B cell (primary cell): ENCODE results near the gene APEX1. TPM values are rescaled to one million over a fixed set of nuclear protein-coding genes. Genes with fewer than 3 reads are reported as not detected.
"Not testable (repeated sequence)": the region's sequence is repeated elsewhere in the genome, so short reads cannot be mapped to it uniquely, and the experiment has no call there.

Experiments used
- ATAC-seq: fragments of 200-7000 bp; cut with Tn5 transposase; one replicate; pipeline ENCODE4 v1.10.0; 2021; ENCODE audit warnings: low read depth, mild to moderate bottlenecking, moderate number of reproducible peaks, moderate library complexity
- CTCF ChIA-PET: fragments of 350-600 bp; sonication (Branson Sonifier 250); formaldehyde crosslinking; loops from one replicate; lab custom pipeline; 2021; ENCODE audit warnings: antibody characterized with exemption, inconsistent platforms; lab: Charles Lee
- POLR2A ChIA-PET: fragments of 350-600 bp; sonication (Branson Sonifier 250); formaldehyde crosslinking; loops from one replicate; lab custom pipeline; 2021; ENCODE audit warnings: antibody characterized with exemption; lab: Charles Lee
- DNase-seq: peaks from one replicate; pipeline ENCODE4 v3.0.0; 2013
- H2AFZ ChIP-seq: 2 replicates; pipeline ENCODE4 v1.6.1; 2012; ENCODE audit warnings: mild to moderate bottlenecking, low read depth, low read length; ENCODE audit not compliant: insufficient read depth, poor library complexity, severe bottlenecking
- H3K27ac ChIP-seq, 2 donors: 1 replicate in 1 of 2; 2 replicates in 1 of 2; pipeline ENCODE4 v1.5.1; 2012 to 2013; ENCODE audit warnings: low read length in 2 of 2, mild to moderate bottlenecking in 2 of 2, moderate library complexity in 1 of 2
- H3K27me3 ChIP-seq, 4 experiments: fragments of 200-600 bp in 1 of 4; sonication (generic) in 1 of 4; replicated peaks in 1 of 4; 1 replicate in 2 of 4; 2 replicates in 2 of 4; pipeline versions ENCODE4 v1.6.1 to v1.7.0; 2013 to 2016; ENCODE audit warnings: low read length in 3 of 4, mild to moderate bottlenecking in 2 of 4, mixed read lengths in 1 of 4, moderate library complexity in 1 of 4; ENCODE audit not compliant: insufficient read depth in 4 of 4, control insufficient read depth in 3 of 4; ENCODE audit errors: control extremely low read depth in 1 of 4
- H3K36me3 ChIP-seq, 2 experiments: replicated peaks in 1 of 2; 1 replicate in 1 of 2; 2 replicates in 1 of 2; pipeline versions ENCODE4 v1.6.1 to v1.7.1; 2013; ENCODE audit warnings: low read length in 1 of 2; ENCODE audit not compliant: insufficient read depth in 2 of 2, control insufficient read depth in 1 of 2; ENCODE audit errors: control extremely low read depth in 1 of 2, extremely low read depth in 1 of 2
- H3K4me1 ChIP-seq, 2 donors: fragments of 200-600 bp in 1 of 2; sonication (generic) in 1 of 2; 1 replicate in 1 of 2; 2 replicates in 1 of 2; pipeline versions ENCODE4 v1.5.1 to v1.6.1; 2013 to 2017; ENCODE audit warnings: low read length in 2 of 2; ENCODE audit not compliant: control insufficient read depth in 2 of 2, insufficient read depth in 2 of 2
- H3K4me2 ChIP-seq: replicated peaks from 2 replicates; pipeline ENCODE3; 2012; ENCODE audit warnings: mild to moderate bottlenecking, low read depth, low read length; ENCODE audit not compliant: poor library complexity, severe bottlenecking
- H3K4me3 ChIP-seq, 5 experiments: fragments of 200-600 bp in 1 of 5; sonication (generic) in 1 of 5; 1 replicate in 3 of 5; 2 replicates in 2 of 5; pipeline versions ENCODE4 v1.5.1 to v1.7.0; 2011 to 2016; ENCODE audit warnings: low read length in 4 of 5, mild to moderate bottlenecking in 4 of 5, low read depth in 2 of 5, control low read depth in 1 of 5, moderate library complexity in 1 of 5; ENCODE audit not compliant: insufficient read depth in 1 of 5; ENCODE audit errors: control extremely low read depth in 1 of 5, extremely low read depth in 1 of 5
- H3K79me2 ChIP-seq: fragments of 200-600 bp; sonication (generic); one replicate; pipeline ENCODE4 v1.6.0; 2016; ENCODE audit warnings: low read length; ENCODE audit not compliant: control insufficient read depth, insufficient read depth
- H3K9ac ChIP-seq: fragments of 200-600 bp; sonication (generic); 2 replicates; pipeline ENCODE4 v1.6.1; 2017; ENCODE audit warnings: mild to moderate bottlenecking, low read length, moderate library complexity
- H3K9me3 ChIP-seq, 3 donors: one replicate each; pipeline versions ENCODE4 v1.6.1 to v1.7.1; 2013; ENCODE audit warnings: low read length in 2 of 3; ENCODE audit not compliant: control insufficient read depth in 2 of 3, insufficient read depth in 1 of 3; ENCODE audit errors: control extremely low read depth in 1 of 3
- H4K20me1 ChIP-seq: 2 replicates; pipeline ENCODE4 v1.6.0; 2012; ENCODE audit warnings: mild to moderate bottlenecking, low read length; ENCODE audit not compliant: insufficient read depth, control insufficient read depth, poor library complexity, severe bottlenecking
- H3K27ac Mint-ChIP-seq: one replicate; pipeline ENCODE4 v1.8.0; 2021; ENCODE audit warnings: mixed read lengths
- H3K27me3 Mint-ChIP-seq: one replicate; pipeline ENCODE4 v1.8.0; 2021; ENCODE audit warnings: mixed read lengths
- H3K4me1 Mint-ChIP-seq: one replicate; pipeline ENCODE4 v1.8.0; 2021; ENCODE audit warnings: mixed read lengths
- H3K4me3 Mint-ChIP-seq: one replicate; pipeline ENCODE4 v1.8.0; 2021; ENCODE audit warnings: mixed read lengths
- H3K9me3 Mint-ChIP-seq: one replicate; pipeline ENCODE4 v1.8.0; 2022; ENCODE audit warnings: mixed read lengths; ENCODE audit not compliant: insufficient read depth
- CTCF ChIP-seq: fragments of 200-600 bp; IDR thresholded peaks from one replicate; pipeline ENCODE4 v1.8.0; 2022; ENCODE audit warnings: antibody characterized with exemption, mild to moderate bottlenecking
- EZH2 ChIP-seq: IDR thresholded peaks from 2 replicates; pipeline ENCODE4 v1.6.1; 2012; ENCODE audit warnings: borderline replicate concordance, low read depth, mild to moderate bottlenecking, moderate library complexity, low read length; ENCODE audit not compliant: insufficient read depth, poor library complexity, severe bottlenecking
- WGBS: methylation state at CpG from one replicate; pipeline ENCODE4 v1.1.5; 2013; ENCODE audit warnings: missing lambda C conversion rate; ENCODE audit not compliant: insufficient coverage; 5-methylcytosine and 5-hydroxymethylcytosine counted together
- intact Hi-C: fragments of 100-400 bp; cut with micrococcal nuclease; formaldehyde crosslinking; loops from one replicate; pipeline ENCODE4 v1.10.0; 2022
- polyA plus RNA-seq: library from polyadenylated mRNA; depleted of rRNA; stranded (reverse); fragments of >200 nt; gene quantifications from 2 replicates; pipeline ENCODE4 v1.2.3, GENCODE V29; 2012
- total RNA-seq, 2 donors: library from RNA; stranded (reverse); fragments of 120-200 nt in 1 of 2; gene quantifications; 1 replicate in 1 of 2; 2 replicates in 1 of 2; pipeline versions ENCODE4 v1.2.3 to v1.2.4, GENCODE V29; 2013 to 2022

APEX1 gene
- total and polyA plus RNA-seq, 2 donors (not counting 1 experiment from before 2014, with no cell fraction given): 103 to 169 TPM

- H3K27me3 Mint-ChIP-seq: no peaks in the 10 kb centered on the region
- WGBS: 100% methylated on average over 4 of the region's 5 CpGs
- ATAC-seq (no peak), DNase-seq (no peak)
- no peaks in the 10 kb centered on the region for H3K9me3 Mint-ChIP-seq
- Histone ChIP-seq H3K27ac (no peak overlapping the region), H3K9ac (no peak overlapping the region), H3K36me3 (peaks cover 18 to 74% of the 10 kb centered on the region in 2 experiments), H2AFZ (no peak overlapping the region), H3K4me3 (no peak overlapping the region), H4K20me1 (no peaks in the 10 kb centered on the region), H3K9me3 (peaks cover 0 to 5% (median 0%) of the 10 kb centered on the region in 3 donors), H3K27me3 (no peaks in the 10 kb centered on the region), H3K79me2 (no peaks in the 10 kb centered on the region), H3K4me2 (no peak overlapping the region), H3K4me1 (peaks cover under 1 to 2% of the 10 kb centered on the region in 2 donors)
- peaks cover 3% of the 10 kb centered on the region for H3K4me1 Mint-ChIP-seq
- TF ChIP-seq EZH2 (no peak), CTCF (no peak)
- ChIA-PET CTCF (no interaction called here), POLR2A (no interaction called here)
- H3K4me3 Mint-ChIP-seq: no peak overlapping the region
- intact Hi-C loops: no loop called here
- no peak overlapping the region for H3K27ac Mint-ChIP-seq
These were observed 8.1 kb upstream of the APEX1 start for GRCh38 chr14:20446889-20447288.

- H3K27ac ChIP-seq, H3K27me3 Mint-ChIP-seq, H3K4me3 ChIP-seq, H2AFZ ChIP-seq, H3K9ac ChIP-seq, intact Hi-C loops, ATAC-seq, H3K27ac Mint-ChIP-seq, DNase-seq, H3K9me3 ChIP-seq, H4K20me1 ChIP-seq, H3K9me3 Mint-ChIP-seq, H3K27me3 ChIP-seq: not testable (repeated sequence)
- Mint-ChIP-seq H3K4me3 (peak overlapping the region; percentile 26), H3K4me1 (peaks cover 11% of the 10 kb centered on the region)
- Histone ChIP-seq H3K79me2 (peaks cover 43% of the 10 kb centered on the region), H3K4me1 (peaks cover 10 to 35% of the 10 kb centered on the region in 2 donors), H3K4me2 (peak overlapping the region; percentile 17), H3K36me3 (peaks cover 20 to 63% of the 10 kb centered on the region in 2 experiments)
- POLR2A ChIA-PET: interaction anchor here (0.7 kb wide), 2 partner anchors 37 to 364 kb away, joined by 3 to 9 read pairs; no protein-coding TSS in a partner anchor
- WGBS: 96% methylated on average over 7 of the region's 8 CpGs
- CTCF ChIA-PET: interaction anchor here (0.9 to 4.6 kb wide), 3 partner anchors 24 to 38 kb away, joined by 3 to 59 read pairs (median 5); partner anchors contain the start of gene TEP1
These were observed 2.2 kb upstream of the APEX1 start for GRCh38 chr14:20452831-20453230.
